ENCODE measurements around the gene HADH.

GRCh38 chr4:107966903-107967302 is 22.8 kb upstream of the HADH start:
- TF ChIP-seq CTCF (IDR thresholded peaks at IDR 0.05) (no peak), POLR2A (IDR thresholded peaks at IDR 0.05) (no peak)

Measured in lower leg skin (tissue), 3 donors.